Glomerular visceral epithelial cell (primary cell): Measurements from ENCODE around the gene RNU6-9.
A peak's percentile ranks its signal among the peaks of the same experiment; 100 is the strongest.

ENCODE experiments used
- DNase-seq: peaks from one replicate; pipeline ENCODE4 v3.0.0-alpha.2; 2016; ENCODE audit errors: extremely low spot score

The RNU6-9 gene

DNA sequence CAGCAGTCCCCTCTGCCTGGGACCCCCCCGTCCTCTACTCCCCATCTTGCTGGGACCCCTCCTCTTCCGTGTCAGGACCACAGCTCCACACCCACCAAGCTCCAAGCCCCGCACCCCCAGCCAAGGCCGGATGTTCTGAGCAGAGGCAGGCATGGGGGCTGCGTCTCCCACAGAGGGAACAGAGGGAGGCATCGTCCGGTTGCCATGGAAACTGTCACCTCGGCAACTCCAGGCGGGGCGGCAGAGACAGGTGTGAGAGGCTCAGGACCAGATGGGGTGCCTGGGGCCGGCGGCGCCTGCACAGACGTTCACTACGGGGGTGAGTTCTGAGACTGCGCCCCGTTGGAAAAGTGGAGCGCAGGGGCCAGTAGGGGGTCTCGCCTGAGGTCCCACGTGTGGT, 5.4 kb downstream of the RNU6-9 start:
- no peak for DNase-seq

DNA sequence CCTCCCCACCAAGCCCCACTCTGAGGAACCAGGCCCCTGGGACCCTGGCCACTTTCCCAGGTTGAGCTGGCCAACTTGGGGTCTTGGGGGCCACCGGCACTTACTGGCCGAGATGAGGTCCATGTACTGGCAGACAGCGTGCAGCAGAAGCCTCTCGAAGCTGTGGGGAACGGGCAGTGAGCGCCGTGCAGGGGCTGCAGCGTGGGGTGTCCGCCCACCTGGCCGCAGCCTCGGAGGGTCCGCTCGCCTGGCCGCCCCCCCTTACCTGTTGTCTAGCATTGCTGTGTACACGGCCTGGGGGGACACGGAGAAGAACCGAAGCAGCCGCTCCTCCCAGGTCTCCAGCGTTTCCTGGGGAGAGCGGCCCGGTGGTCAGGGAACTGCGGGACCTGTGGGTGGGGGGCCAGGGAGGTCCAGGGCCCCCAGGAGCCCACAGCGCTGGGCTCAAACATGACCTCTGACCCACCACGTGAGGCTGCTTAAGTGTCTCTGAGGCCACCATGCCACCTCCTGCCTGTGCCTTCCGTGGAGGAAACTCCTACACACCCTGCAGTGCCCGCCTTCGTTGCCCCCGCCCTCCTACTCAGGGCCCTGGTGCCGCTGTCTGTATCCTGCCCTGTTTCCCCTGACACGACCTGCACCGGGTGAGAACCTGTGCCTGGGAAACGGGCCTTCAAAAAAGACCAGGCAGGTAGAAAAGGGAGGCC, 6.2 kb downstream of the RNU6-9 start:
- no peak for DNase-seq

DNA sequence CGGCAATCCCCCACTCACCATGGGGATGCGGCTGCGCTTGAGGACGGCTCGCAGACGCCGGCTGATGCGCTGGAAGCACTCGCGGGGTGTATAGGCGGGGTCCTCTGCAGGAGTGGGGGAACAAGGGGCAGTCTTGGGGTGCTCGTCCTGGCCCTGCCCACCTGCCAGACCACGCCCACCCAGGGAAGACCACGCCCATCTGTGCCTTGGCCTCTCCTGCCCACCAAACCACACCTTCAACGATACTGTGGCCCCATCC, 6.7 kb downstream of the RNU6-9 start:
- no peak for DNase-seq

DNA sequence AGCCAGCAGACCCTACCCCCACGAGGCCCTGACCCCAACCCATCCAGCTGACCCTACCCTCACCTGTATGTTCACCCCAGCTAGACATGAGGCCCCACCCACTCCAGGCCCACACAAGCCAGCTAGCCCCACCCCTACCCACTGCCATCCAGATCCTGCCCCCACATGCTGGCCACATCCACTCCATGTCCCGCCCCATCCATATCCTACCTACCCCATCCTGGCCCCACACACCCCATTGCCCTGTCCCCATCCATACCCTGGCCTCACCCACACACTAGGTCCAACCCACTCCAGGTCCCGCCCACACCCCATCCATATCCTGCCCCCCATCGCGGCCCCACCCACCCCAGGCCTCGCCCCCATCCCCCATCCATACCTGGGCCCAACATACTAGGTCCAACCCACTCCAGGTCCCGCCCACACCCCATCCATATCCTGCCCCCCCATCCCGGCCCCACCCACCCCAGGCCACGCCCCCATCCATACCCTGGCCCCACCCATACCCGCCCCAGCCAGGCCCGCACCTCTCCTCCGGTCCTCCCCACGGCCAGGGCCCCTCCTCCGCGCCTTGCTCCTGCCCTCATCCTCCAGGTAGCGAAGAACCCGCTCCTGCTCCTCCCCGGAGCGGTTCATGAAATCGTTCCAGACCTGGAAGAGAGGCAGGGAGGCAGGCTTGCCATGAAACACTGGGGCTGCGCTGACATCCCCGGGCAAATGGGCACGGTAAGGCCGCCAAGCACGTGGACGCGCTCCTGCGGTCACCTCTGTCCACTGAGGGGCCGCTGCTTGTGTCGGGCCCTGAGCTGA, 7.2 kb downstream of the RNU6-9 start:
- DNase-seq: no peak

DNA sequence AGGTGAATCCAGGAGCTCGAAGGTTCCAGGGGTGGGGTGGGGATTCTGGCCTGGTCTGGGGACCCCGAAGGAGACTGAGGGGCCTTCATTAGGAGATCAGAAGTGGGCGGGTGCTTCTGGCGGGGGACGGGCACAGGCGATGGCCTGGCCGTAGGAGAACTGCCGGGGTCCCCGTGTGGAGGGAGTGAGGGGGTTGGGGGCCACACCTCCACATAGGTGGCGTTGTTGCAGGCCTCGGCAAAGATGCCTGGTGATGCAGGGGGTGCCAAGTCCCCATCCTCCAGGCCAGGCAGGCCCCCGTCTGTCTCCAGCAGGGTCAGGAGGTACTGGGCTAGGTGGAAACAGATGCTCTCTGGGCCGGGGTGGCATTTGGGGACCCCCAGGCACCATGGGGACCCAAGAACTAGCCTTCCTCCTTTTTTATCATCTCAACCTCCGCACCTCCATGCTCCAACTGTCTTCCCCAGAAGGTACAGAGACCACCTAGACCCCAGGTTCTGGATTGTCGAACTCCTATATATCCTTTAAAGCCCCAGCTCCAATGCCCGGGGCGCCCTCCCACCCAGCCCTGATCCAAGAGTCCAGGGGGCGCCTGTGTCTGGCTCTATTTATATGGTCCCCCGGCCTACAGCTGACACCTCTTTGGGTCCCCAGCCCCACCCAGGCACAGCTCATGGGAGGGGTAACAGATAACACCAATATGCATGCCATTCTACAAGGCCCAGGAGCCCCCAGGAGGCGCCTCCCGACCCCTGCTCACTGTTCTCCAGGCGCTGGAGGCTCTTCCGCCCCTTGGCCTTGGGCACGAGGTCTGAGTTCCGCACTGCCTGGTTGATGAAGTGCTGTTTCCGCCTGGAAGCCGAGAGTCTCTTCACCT, 8.2 kb downstream of the RNU6-9 start:
- DNase-seq: no peak

DNA sequence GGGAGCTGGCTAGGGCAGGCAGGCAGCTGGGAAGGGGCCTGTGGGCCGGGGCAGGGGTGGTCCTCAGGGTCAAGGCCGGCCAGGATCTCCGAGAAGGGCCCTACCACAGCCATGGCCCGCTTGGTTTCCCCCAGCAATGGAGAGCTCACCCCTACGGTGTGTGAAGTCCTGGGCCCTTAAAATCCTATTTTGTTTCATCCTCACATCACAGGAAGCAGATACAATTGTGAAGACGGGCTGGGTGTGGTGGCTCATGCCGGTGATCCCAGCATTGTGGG, 8.7 kb downstream of the RNU6-9 start:
- DNase-seq: no peak

DNA sequence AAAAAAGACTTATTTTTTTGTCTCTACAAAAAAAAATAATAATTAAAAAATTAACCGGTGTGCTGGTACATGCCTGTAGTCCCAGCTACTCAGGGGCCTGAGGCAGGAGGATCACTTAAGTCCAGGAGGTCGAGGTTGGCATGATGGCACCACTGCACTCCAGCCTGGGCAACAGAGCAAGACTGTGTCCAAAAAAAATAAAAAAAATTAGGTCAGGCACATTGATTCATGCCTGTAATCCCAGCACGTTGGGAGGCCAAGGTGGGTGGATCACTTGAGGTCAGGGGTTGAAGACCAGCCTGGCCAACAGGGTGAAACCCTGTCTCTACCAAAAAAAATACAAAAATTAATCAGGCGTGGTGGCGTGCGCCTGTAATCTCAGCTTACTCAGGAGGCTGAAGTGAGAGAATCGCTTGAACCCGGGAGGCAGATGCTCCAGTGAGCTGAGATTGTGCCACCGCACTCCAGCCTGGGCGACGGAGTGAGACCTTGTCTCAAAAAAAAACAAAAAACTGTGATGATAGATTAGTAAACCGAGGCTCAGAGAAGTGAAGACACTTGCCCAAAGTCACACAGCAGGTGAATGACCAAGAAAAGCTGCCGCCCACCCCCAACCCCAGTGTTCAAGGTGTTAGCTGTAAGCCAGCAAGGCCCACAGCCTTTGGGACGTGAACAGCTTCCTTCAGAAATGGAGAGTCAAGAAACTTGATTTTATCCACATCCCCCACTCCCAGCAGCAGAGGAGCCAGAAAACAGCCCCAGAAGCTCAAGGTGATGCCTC, 9.4 kb downstream of the RNU6-9 start:
- DNase-seq: no peak

DNA sequence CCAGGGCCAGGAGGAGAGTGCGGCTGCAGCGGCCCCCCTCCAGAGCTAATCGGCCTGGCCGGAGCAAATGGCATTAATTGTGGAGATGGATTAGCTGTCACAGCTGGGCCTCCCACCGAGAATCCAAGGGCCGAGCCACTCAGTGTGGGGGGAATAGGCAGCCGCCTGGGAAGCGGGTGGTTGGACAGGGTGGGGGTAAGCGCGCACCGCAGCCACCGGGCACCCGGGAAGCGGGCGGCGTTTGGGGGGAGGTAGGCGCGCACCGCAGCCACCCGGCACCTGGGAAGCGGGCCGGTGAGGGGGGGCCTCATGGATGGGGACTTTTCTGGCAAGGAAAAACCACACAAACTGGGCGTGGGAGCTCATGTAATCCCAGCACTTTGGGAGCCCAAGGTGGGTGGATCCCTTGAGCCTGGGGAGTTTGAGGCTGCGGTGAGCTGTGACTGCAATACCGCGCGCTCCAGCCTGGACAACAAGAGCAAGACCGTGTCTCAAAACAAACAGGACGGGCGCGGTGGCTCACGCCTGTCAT, 10.0 kb downstream of the RNU6-9 start:
- no peak for DNase-seq

DNA sequence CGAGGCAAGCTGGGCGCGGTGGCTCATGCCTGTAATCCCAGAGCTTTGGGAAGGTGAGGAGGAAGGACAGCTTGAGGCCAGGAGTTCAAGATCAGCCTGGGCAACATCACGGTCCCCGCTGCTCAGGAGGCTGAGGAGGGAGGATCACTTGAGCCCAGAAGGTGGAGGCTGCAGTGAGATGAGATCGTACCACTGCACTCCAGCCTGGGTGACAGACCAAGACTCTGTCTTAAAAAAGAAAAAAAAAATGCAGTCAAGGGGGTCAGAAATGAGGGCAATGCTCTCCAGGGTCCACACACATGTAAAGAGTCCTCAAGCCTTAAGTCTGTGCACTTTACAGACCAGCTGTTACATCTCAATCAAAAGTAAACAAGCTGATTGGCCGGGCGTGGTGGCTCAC, 11.3 kb downstream of the RNU6-9 start:
- DNase-seq: no peak

DNA sequence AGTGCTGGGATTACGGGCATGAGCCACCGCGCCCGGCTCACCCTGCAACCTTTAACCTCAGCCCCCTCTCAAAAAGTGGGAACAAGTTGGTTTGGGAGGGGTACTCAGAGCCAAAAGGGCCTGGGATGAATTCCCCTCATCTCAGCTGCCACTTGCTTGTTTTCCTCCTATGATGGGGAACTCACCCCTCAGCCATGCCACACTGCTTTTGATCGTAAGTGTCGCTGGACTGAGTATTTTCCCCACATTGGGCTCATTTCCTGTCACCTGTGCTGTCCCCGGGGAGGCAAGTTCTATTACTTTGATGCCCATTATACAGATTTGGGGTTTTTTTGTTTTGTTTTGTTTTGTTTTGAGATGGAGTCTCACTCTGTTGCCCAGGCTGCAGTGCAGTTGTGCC, 13.2 kb downstream of the RNU6-9 start:
- DNase-seq: no peak

DNA sequence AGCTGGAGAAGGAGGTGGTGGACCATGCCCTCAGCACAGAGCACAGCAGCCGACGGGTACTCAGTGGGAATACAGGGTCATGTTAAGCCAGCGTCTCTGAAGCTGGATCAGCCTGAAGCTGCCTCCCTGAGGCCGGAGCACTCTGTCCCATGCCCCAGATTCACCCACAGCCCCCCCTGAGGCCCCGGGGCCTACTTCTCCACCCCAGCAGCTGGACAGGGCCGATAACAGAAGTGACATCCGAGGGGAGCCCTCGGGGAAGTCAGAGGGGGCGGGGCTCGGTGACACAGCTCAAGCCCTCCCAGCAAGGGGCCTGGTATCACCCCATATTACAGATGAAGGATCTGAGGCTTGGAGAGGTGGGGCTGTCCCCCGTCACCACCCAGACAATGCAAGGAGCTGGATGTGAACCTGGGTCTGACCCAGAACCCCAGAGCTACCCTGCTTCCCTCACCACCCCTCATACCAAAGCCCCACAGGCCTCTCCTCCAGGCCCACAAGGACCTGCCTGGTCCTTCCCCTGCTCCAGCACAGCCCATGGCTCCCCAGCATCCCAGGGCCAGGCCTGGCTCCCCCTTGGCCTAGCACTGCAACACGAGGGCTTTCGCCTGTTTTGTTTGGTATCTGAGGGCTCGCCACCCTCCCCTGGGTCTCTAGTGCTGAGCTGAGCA, 14.0 kb downstream of the RNU6-9 start:
- no peak for DNase-seq

DNA sequence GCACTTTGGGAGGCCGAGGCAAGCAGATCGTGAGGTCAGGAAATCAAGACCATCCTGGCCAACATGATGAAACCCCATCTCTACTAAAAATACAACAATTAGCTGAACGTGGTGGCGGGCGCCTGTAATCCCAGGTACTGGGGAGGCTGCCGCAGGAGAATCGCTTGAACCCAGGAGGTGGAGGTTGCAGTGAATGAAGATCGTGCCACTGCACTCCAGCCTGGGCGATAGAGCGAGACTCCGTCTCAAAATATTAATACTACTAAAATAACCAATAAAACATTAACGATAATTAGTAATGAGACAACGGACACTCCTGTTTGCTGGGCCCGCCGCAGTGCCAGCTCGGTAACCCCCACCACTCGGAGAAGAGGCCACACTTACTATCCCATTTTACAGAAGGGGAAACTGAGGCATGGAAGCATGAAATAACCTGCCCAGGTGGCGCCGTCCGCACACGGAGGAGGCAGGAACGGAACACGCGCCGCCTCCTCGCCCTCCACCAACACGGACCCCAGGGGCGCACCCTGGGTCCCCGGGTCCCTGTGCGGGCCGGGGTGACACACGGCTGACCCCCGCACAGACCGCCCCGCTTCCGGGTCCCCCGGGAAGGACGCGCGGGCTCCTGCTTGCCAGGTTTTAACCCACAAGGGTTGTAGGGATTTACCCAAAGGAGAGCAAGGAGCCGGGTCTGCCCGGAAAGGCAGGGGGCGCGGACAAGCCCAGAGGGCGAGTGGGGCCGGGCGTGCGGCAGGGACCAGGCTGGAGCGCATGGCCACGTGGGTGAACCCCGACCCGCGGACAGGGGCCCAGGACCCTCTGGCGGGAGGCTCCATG, 18.1 kb downstream of the RNU6-9 start:
- no peak for DNase-seq

DNA sequence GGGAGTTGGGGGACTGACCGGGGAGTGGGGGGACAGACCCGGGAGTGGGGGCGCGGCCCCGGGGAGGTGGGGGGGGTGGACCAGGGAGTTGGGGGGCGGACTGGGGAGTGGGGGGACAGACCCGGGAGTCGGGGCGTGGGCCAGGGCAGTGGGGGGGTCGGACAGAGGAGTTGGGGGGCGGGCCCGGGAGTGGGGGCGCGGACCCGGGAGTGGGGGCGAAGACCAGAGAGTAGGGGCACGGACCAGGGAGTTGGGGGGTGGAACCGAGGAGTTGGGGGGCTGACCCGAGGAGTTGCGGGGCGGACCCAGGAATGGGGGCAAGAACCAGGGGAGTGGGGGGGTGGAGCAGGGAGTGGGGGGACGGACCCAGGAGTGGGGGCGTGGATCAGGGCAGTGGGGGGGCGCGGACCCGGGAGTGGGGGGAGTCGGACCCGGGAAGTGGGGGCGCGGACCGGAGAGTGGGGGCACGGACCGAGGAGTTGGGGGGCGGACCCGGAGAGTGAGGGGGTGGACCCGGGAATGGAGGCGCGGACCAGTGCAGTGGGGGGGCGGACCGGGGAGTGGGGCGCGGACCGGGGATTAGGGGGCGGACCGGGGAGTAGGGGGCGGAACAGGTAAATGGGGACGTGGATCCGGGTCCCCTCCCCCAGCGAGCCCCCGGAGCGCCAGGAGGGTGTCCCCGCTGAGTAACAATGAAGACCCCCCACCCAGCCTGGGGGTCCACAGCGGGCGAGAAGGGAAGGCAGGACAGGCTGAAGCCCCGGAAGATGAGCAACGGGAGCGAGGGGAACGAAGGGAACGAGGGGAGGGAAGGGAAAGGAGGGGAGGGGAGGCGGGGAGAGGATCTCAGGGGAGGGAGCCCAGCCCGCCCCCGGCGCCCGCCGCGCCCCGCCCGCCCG, 19.1 kb downstream of the RNU6-9 start:
- DNase-seq: no peak

DNA sequence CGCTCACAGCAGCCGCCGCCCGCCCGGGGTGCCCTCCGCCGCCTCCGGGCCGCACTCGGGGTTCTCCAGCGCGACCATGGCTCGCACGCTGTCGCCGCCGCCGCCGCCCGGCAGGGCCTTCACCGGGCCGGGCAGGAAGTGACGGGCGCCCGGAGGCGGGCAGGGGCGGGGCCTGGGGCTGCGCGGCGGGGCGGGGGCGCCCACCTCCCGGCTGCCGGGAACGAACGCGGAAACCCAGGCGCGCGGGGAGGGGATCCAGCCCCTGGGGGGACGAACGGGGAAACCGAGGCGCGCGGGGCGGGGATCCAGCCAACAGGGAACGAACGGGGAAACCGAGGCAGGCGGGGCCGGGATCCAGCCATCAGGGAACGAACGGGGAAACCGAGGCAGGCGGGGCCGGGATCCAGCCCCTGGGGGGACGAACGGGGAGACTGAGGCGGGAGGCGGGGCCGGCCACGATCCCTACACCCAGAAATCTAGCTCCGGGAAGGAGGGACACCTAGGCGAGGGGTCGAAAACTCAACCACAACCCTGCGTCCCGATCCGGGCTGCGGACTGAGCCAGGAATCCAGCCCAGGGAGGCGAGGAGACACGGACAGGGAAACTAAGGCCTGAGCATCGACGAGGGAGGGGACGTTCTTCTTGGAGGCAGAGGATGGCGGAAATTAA, 19.9 kb downstream of the RNU6-9 start, which contains the start of gene R3HDM4:
Gene R3HDM4 (minus strand): TSS at position 140 of the 669 bp plus-strand sequence. CDS start 62 bp downstream, at position 78.
- DNase-seq: peak; percentile 63

DNA sequence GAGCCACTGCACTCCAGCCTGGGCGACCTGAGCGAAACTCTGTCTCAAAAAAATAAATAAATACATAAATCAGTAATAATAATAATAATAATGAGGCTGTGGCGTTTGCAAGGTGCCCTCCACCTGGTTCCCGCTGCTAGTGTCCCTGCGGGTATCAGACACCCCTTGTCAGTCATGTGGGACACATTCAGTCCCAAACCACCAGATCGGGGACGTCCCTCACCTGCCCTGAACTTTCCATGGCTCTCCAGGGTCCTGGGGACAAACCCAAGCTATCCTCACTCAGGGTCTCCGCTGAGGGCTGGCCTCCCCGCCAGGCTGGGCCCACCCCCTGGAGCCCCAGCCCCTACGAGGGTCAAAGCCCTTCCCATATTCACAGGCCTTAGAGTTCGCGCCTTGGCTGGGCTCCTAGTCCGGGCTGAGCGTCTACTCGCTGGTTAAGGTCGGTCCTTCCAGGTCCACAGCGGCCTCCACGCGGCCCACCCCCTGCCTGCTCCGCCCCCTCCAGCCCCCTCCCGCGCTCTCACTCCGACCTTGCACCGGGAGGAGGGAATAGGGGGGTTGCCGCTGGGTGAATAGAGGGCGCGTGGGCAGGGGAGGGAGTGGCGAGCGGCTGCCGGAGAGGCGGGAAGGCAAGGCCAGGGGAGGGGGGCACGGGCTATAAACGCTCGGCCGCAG, 23.5 kb downstream of the RNU6-9 start:
- DNase-seq: no peak

DNA sequence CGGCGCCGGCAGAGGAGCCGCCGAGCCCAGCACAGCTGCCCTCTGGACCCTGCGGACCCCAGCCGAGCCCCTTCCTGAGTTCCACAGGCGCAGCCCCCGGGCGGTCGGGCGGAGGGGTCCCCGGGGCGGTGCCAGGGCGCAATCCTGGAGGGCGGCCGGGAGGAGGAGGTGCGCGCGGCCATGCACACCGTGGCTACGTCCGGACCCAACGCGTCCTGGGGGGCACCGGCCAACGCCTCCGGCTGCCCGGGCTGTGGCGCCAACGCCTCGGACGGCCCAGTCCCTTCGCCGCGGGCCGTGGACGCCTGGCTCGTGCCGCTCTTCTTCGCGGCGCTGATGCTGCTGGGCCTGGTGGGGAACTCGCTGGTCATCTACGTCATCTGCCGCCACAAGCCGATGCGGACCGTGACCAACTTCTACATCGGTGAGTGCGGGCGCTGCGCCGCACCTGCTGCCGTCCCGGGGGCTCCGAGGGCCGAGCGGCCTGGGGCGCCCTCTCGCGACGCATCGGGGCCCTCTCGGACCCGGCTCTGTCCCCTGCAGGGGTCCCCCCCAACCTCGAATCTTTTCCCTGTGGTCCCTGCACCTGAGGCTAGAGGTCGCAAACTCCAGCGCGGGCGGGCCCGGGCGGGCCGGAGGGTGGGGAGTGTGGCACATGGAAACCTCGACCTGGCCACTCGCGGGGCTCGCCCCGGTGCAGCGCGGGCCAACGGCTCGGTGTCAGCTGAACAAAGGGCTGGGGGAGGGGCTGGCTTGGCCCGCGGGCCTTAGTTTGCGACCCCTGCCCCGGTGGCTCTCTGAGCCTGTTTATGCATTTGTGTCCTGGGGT, 24.3 kb downstream of the RNU6-9 start, which contains the start of gene KISS1R:
Gene KISS1R (plus strand): TSS at position 11 of the 829 bp plus-strand sequence. CDS start 170 bp downstream, at position 181.
- DNase-seq: peak; percentile 49

DNA sequence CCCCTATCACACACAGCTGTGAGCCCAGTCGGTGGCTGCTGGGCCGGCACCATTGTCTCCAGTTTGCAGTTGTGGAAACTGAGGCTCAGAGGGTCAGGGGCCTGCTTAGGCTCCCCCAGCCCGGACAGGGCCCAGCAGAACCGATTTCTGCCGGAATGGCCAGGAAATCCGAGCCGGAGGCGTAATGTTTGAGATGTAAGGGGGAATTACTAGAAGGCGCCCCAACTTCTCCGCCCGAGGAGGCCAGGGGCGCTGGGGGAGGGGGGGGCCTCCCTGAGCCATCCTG, 24.8 kb downstream of the RNU6-9 start:
- no peak for DNase-seq
